ENCODE data around the gene SNRPA.
"Not testable (repeated sequence)": the region's sequence is repeated elsewhere in the genome, so short reads cannot be mapped to it uniquely, and the experiment has no call there.

Gene SNRPA

DNA sequence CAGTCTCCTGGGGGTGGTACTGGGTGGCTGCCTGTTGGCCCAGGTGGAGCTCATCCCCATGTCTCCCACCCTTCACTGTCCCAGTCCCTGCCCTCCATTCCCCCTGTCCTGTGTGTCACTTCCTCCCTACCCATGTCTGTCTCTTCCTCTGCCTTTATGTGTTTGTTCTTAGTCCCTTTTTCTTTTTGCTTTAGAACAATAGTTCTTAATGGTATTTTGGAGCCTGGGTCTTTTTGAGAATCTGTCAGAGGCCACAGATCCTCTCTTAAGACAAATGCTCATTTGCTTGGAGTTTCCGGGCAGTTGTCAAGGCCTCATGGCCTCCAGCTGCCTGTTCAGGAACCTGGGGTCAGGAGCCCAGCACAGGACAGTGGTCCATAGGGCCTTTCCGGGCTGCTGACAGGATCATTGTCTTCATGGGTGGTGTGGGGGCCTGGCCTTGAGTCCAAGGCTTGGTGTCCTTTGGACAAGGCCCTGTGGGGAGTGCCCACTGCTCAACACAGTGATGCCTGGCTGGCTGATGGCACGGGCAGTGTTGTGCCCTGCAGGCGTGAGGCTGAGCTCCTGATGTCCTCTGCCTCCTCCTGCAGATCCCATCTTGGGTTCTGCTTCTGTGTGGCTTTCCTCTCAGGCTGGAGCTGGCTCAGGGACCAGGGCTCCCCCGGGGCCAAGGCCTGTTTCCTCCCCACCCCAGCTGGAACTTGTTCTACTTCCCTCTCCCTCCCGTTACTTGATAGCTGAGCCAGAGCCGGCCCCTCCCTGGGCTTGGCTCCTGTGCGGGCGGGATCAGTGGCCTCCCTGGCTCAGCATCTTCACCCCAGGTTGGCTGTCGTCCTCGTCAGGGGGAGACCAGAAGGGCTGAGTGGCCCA is 51.5 kb downstream of the SNRPA start:
- no peak for DNase-seq

DNA sequence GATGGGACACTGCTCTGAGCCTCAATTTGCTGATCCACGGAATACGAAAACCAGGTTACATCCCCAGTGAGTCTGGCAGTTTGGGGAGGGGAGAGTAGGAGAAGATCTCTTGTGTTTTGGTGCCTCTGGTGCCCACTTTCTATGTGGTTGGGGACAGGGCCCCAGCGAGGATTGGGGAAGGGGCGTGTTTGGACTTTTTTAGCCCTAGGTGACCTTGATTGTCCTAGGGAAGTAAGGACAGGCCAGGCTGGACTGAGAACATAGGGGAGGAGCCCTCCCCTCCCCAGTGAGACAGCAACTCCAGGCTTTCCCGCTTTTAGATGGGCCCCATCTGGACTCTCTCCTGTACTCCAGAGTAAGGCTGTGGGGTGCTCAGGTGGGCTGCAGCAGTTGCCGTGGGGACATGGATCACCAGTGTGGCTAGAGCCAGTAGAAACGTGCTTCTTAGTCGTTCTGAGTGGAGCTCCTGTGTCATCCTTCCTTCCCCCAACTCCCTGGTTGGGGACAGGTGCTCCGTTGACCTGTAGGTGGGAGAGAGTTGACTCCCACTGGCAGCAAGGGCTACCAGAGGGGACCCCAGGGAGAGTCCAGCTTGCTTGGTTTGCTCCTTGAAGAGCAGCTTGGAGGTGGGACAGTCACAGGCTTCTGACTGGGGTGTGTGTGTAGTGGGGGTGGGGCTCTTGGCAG is 52.3 kb downstream of the SNRPA start:
- DNase-seq = no peak

GRCh38 chr19:40803857-40804782 is 53.1 kb downstream of the SNRPA start:
- DNase-seq = no peak

DNA sequence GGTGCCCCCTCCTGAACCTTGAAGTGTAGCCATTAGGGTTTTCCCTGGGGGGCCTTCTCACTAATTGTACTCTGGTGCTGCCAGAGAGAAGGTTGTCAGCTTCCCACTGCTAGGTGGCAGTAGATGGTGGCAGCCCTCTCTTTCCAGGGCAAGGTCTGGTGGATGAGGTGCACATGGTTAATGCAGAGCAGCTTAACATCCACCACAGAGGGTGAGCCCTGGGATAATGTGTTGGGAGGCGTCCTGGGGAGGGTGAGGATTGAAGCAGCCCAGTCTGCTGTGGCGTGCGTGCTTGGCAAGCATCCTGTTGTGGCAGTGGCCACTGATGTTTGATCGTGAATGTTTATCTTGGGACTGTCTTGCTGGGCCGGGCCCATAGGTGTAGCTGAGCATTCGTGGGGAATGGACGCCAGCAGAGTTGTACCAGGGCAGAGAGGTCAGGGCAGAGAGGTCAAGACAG is 53.8 kb downstream of the SNRPA start:
- no peak for DNase-seq

DNA sequence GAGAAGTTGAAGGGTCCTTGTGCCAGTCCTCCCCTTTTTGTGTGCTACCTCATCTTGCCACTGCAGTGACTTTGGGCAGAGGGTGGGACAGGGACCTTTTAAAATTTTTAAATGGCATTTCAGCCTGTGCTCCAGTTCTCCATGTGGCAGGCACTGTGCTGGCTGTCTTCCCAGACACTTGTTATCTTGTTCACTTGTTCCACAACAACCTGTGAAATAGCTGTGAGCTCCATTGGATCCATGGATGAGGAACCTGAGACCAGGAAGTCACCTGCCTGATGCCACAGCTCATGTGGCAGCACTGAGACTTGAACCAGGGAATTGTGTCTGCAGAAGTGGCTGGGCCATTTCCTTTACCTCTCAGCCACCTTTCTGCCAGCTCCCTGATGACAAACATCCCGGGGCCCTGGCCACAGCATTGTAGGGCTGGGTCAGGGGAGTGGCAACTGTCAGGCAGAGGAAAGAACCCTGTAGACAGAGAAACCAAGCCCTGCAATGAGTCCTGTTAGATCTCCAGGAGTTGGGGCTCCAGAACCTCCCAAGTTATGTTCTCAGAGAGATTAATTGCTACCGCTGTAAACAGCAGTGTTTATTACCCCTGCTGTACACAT is 54.4 kb downstream of the SNRPA start:
- DNase-seq = no peak

GRCh38 chr19:40806423-40807146 is 55.6 kb downstream of the SNRPA start:
- DNase-seq = peak in 1 of 2 experiments; percentile 29

GRCh38 chr19:40807147-40808020 is 56.4 kb downstream of the SNRPA start:
- peak in 1 of 2 experiments; percentile 8 for DNase-seq

DNA sequence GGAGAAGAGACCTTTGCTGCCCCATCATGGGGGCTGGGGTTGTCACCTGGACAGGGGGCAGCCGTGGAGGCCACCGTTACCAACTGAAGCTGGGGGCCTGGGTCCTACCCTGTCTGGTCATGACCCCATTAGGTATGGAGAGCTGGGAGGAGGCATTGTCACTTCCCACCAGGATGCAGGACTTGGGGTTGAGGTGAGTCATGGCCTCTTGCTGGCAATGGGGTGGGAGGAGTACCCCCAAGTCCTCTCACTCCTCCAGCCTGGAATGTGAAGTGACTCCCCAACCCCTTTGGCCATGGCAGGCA is 57.0 kb downstream of the SNRPA start:
- no peak for DNase-seq

- DNase-seq = no peak
Observed at GRCh38 chr19:40808497-40808896, 57.5 kb downstream of the SNRPA start.

- DNase-seq = no peak
Observed at GRCh38 chr19:40809358-40810086, 58.5 kb downstream of the SNRPA start.

DNA sequence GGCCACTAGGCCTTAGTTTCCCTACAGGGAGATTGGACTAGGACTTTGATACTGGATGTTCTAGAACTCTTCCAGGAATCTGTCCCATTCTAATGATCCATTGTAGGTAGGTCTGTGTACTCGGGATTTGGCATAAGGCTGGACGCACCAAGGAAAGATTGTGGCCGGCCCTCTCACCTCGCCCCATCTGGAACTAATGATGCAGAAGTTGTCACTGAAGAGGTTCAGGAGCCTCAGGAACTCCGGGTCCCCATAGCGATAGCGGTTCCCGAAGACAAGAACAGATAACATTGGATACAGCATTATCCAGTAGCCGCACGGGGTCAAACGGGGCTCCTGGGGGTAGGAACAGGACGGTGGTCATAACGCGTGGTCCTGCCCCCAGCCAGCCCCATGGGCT is 59.2 kb downstream of the SNRPA start:
- DNase-seq = no peak

DNA sequence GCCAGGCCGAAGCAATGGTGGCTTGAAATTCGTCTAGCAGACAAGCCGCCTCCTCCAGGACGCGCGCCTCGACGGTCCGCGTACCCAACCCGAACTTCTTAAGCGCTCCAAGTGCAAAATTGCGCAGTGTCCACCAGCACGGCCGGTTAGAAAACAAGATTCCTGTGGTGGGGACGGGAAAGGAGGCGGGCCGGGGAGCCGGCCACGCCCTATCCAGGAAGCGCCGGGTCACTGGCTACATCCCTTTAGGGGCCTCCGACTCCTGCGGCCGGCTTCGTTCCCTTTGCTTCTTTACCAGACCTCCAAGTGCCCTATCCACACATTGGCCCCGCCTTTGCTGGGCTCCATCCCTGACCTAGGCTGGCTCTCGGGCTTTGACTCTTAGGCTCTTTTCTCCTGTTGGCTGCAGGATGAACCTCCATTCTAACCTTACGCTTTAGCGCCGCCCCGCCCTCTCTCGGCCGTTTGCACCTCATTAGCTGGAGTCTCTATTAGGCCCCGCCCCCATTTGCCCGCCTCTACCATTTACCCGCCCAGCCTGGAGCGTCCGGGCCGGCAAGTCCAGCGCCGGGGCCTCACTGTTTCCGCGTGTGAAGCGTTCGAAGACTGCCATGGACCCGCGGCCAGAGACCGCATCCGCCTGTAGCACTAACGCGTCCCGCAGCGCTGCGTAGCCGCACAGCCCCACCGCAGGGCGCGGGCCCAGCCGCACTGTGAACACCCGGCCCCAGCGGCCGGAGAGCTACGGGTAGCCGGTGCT is 59.8 kb downstream of the SNRPA start:
- DNase-seq = peak; percentile 42 to 45

GRCh38 chr19:40811478-40812341 is 60.7 kb downstream of the SNRPA start:
- DNase-seq = no peak

- DNase-seq = not testable (repeated sequence)
Observed at GRCh38 chr19:40812571-40812970, 61.6 kb downstream of the SNRPA start.

DNA sequence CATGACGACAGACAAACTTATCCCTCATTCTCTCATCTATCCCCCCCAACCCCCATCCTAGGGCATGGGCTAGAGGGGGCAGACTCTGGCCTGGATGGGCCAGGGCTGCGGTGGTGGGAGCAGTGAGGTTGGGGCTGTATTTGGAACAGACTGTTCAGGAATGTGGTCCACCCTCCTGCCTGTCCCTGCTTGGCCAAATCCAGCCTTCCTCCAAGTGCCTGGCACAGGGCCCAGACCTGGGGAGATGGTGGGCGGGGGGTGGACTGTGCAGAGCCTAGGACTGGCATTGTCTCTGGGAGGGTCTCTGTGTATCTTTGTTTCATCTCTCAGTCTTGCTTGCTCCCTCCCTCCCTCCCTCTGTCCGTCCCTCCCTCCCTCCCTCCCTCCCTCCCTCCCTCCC is 62.2 kb downstream of the SNRPA start:
- no peak for DNase-seq
